Measurements from ENCODE around the gene FLNB. TPM values are rescaled to one million over a fixed set of nuclear protein-coding genes. Genes with fewer than 3 reads are reported as not detected.

Gene FLNB
- total and polyA plus RNA-seq, 9 of the 15 experiments (the other 6 are each of a cell fraction or from before 2014, with no cell fraction given) = 9.4 to 48.1 (median 25.6) TPM

DNA sequence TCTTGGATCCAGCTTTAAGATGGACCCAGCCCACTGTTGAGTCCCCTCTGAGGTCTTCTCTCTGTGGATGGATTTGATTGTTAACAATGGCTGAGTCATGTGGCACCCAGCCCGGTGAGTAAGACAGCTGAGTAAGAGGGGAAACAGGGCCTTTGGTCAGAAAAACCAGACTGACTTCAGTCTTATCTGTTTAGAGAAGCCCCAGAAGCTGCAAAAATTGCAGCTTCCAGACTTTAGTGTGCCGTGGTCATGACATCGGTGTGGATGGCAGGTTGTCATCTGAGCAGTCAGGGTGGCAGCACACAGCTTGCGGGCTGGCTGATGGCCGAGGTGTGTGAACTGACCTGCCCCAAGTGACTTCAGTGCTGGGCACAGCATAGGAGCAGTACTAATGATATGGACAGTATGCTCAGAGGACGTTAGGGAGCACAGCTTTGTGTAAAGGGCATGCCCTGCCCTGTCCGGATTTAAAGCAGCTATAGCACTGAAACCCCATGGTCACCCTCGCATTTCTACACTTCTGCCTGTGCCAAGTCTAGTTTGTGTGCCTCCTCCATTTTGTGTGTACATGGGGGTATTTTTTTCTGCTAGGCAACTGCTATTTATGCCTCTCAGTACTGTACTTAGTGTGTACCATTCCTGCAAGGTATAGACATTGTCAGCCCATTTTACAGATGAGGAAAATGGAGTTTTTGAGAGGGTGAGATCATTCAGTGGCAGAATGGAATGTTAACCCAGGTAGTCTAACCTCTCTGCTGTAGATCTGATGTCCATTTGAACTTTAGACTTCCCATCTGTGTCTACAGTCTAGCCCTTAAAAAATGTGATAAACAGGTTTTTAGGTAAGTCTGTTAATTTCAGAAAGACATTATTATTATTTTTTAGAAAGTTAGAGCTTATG lies 44.4 kb downstream of the FLNB start (continued):
- TF ChIP-seq C11orf30 (IDR thresholded peaks at IDR 0.05; ENCODE audit: low read depth) = peak; percentile 75
- TF ChIP-seq TRIM24 (IDR thresholded peaks at IDR 0.05) = no peak
- TF ChIP-seq, protein P1, sequence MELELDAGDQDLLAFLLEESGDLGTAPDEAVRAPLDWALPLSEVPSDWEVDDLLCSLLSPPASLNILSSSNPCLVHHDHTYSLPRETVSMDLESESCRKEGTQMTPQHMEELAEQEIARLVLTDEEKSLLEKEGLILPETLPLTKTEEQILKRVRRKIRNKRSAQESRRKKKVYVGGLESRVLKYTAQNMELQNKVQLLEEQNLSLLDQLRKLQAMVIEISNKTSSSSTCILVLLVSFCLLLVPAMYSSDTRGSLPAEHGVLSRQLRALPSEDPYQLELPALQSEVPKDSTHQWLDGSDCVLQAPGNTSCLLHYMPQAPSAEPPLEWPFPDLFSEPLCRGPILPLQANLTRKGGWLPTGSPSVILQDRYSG (tag; conservative IDR thresholded peaks at IDR 0.05; ENCODE audit: low read depth) = no peak
- TF ChIP-seq, protein P2, sequence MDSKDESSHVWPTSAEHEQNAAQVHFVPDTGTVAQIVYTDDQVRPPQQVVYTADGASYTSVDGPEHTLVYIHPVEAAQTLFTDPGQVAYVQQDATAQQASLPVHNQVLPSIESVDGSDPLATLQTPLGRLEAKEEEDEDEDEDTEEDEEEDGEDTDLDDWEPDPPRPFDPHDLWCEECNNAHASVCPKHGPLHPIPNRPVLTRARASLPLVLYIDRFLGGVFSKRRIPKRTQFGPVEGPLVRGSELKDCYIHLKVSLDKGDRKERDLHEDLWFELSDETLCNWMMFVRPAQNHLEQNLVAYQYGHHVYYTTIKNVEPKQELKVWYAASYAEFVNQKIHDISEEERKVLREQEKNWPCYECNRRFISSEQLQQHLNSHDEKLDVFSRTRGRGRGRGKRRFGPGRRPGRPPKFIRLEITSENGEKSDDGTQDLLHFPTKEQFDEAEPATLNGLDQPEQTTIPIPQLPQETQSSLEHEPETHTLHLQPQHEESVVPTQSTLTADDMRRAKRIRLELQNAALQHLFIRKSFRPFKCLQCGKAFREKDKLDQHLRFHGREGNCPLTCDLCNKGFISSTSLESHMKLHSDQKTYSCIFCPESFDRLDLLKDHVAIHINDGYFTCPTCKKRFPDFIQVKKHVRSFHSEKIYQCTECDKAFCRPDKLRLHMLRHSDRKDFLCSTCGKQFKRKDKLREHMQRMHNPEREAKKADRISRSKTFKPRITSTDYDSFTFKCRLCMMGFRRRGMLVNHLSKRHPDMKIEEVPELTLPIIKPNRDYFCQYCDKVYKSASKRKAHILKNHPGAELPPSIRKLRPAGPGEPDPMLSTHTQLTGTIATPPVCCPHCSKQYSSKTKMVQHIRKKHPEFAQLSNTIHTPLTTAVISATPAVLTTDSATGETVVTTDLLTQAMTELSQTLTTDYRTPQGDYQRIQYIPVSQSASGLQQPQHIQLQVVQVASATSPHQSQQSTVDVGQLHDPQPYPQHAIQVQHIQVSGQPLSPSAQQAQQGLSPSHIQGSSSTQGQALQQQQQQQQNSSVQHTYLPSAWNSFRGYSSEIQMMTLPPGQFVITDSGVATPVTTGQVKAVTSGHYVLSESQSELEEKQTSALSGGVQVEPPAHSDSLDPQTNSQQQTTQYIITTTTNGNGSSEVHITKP (IDR thresholded peaks at IDR 0.05; ENCODE audit: partially characterized antibody) = no peak
- TF ChIP-seq ILF3 (IDR thresholded peaks at IDR 0.05; ENCODE audit: borderline replicate concordance) = no peak
- TF ChIP-seq MCM2 (IDR thresholded peaks at IDR 0.05; ENCODE audit: low read depth) = no peak
- TF ChIP-seq DPF2 (IDR thresholded peaks at IDR 0.05) = peak; percentile 84
- TF ChIP-seq, protein P3, sequence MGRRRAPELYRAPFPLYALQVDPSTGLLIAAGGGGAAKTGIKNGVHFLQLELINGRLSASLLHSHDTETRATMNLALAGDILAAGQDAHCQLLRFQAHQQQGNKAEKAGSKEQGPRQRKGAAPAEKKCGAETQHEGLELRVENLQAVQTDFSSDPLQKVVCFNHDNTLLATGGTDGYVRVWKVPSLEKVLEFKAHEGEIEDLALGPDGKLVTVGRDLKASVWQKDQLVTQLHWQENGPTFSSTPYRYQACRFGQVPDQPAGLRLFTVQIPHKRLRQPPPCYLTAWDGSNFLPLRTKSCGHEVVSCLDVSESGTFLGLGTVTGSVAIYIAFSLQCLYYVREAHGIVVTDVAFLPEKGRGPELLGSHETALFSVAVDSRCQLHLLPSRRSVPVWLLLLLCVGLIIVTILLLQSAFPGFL (CRISPR knock-in tag; IDR thresholded peaks at IDR 0.05) = no peak
- no peak for TF ChIP-seq NFYB (IDR thresholded peaks at IDR 0.05; ENCODE audit: extremely low read depth, insufficient read length)
- TF ChIP-seq, protein P4, sequence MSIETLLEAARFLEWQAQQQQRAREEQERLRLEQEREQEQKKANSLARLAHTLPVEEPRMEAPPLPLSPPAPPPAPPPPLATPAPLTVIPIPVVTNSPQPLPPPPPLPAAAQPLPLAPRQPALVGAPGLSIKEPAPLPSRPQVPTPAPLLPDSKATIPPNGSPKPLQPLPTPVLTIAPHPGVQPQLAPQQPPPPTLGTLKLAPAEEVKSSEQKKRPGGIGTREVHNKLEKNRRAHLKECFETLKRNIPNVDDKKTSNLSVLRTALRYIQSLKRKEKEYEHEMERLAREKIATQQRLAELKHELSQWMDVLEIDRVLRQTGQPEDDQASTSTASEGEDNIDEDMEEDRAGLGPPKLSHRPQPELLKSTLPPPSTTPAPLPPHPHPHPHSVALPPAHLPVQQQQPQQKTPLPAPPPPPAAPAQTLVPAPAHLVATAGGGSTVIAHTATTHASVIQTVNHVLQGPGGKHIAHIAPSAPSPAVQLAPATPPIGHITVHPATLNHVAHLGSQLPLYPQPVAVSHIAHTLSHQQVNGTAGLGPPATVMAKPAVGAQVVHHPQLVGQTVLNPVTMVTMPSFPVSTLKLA (conservative IDR thresholded peaks at IDR 0.05) = 0 out of 4 replicates have a peak, but pooled peaks of 1 of the 2 experiments have one; percentile 28
- TF ChIP-seq STAG1 (CRISPR knock-in tag; IDR thresholded peaks at IDR 0.05; ENCODE audit: borderline replicate concordance) = no peak
- TF ChIP-seq PCBP2 (IDR thresholded peaks at IDR 0.05; ENCODE audit: low read depth, low read length, poor library complexity, severe bottlenecking) = no peak
- no peak for TF ChIP-seq CXXC5 (CRISPR knock-in tag; IDR thresholded peaks at IDR 0.05)
- TF ChIP-seq DACH1 (IDR thresholded peaks at IDR 0.05; ENCODE audit: partially characterized antibody) = peak; percentile 53
- TF ChIP-seq PPARD (CRISPR knock-in tag; IDR thresholded peaks at IDR 0.05) = no peak
- peak; percentile 51 for TF ChIP-seq MAFG (tag; conservative IDR thresholded peaks at IDR 0.05)
- no peak for TF ChIP-seq PRPF4 (IDR thresholded peaks at IDR 0.05; ENCODE audit: insufficient read depth, low read depth, low read length, poor library complexity, severe bottlenecking)
- TF ChIP-seq ZBTB17 (CRISPR knock-in tag; IDR thresholded peaks at IDR 0.05) = no peak
- no peak for TF ChIP-seq SMAD1 (IDR thresholded peaks at IDR 0.05; ENCODE audit: low read depth, low read length, partially characterized antibody)
- no peak for TF ChIP-seq STAT5B (CRISPR knock-in tag; IDR thresholded peaks at IDR 0.05)
- TF ChIP-seq NFE2 (IDR thresholded peaks at IDR 0.05; ENCODE audit: low read depth) = peak; percentile 87

Measured in K562 (cell line).